Measurements from ENCODE around the gene PKN1.

Gene PKN1

GRCh38 chr19:14512406-14512961, 79.4 kb downstream of the PKN1 start:
- Histone ChIP-seq H3K4me1 (ENCODE audit: control insufficient read depth in 2 of 2, insufficient read depth in 2 of 2, low read length in 2 of 2) (peaks cover 22 to 28% of the 10 kb centered on the region in 2 donors), H3K27ac (ENCODE audit: low read depth in 2 of 2, low read length in 2 of 2) (no peak overlapping the region)

GRCh38 chr19:14514215-14514863, 81.2 kb downstream of the PKN1 start:
- no peak overlapping the region for H3K9ac ChIP-seq (ENCODE audit: low read depth in 1 of 2, low read length in 2 of 2)
- no peak overlapping the region for H3K4me3 ChIP-seq (ENCODE audit: low read length in 2 of 2)
- H3K36me3 ChIP-seq (ENCODE audit: control insufficient read depth in 2 of 2, insufficient read depth in 2 of 2, low read length in 2 of 2): peaks cover 22 to 31% of the 10 kb centered on the region in 2 donors
- peaks cover 26 to 31% of the 10 kb centered on the region in 2 donors for H3K4me1 ChIP-seq (ENCODE audit: control insufficient read depth in 2 of 2, insufficient read depth in 2 of 2, low read length in 2 of 2)
- no peaks in the 10 kb centered on the region for H3K27me3 ChIP-seq (ENCODE audit: control insufficient read depth in 2 of 2, insufficient read depth in 2 of 2, low read length in 2 of 2)
- H3K9me3 ChIP-seq (ENCODE audit: control insufficient read depth in 2 of 2, low read length in 2 of 2): no peaks in the 10 kb centered on the region
- H3K27ac ChIP-seq (ENCODE audit: low read depth in 2 of 2, low read length in 2 of 2): no peak overlapping the region

More at GRCh38 chr19:14512406-14512961, 79.4 kb downstream of the PKN1 start:
- Histone ChIP-seq H3K9ac (ENCODE audit: low read depth in 1 of 2, low read length in 2 of 2) (no peak overlapping the region), H3K4me3 (ENCODE audit: low read length in 2 of 2) (no peak overlapping the region), H3K27me3 (ENCODE audit: control insufficient read depth in 2 of 2, insufficient read depth in 2 of 2, low read length in 2 of 2) (no peaks in the 10 kb centered on the region), H3K36me3 (ENCODE audit: control insufficient read depth in 2 of 2, insufficient read depth in 2 of 2, low read length in 2 of 2) (peaks cover 22 to 31% of the 10 kb centered on the region in 2 donors), H3K9me3 (ENCODE audit: control insufficient read depth in 2 of 2, low read length in 2 of 2) (no peaks in the 10 kb centered on the region)

- no peak overlapping the region for H3K9ac ChIP-seq (ENCODE audit: low read depth in 1 of 2, low read length in 2 of 2)
- H3K9me3 ChIP-seq (ENCODE audit: control insufficient read depth in 2 of 2, low read length in 2 of 2): no peaks in the 10 kb centered on the region
- H3K36me3 ChIP-seq (ENCODE audit: control insufficient read depth in 2 of 2, insufficient read depth in 2 of 2, low read length in 2 of 2): peaks cover 22 to 31% of the 10 kb centered on the region in 2 donors
- peaks cover 30 to 34% of the 10 kb centered on the region in 2 donors for H3K4me1 ChIP-seq (ENCODE audit: control insufficient read depth in 2 of 2, insufficient read depth in 2 of 2, low read length in 2 of 2)
- no peak overlapping the region for H3K27ac ChIP-seq (ENCODE audit: low read depth in 2 of 2, low read length in 2 of 2)
- peak overlapping the region; percentile 85 to 95 for H3K4me3 ChIP-seq (ENCODE audit: low read length in 2 of 2)
- H3K27me3 ChIP-seq (ENCODE audit: control insufficient read depth in 2 of 2, insufficient read depth in 2 of 2, low read length in 2 of 2): no peaks in the 10 kb centered on the region
These were observed 82.5 kb downstream of the PKN1 start for GRCh38 chr19:14515501-14516047.

- Histone ChIP-seq H3K27ac (ENCODE audit: low read depth in 2 of 2, low read length in 2 of 2) (peak overlapping the region; percentile 99 to 100), H3K4me3 (ENCODE audit: low read length in 2 of 2) (peak overlapping the region; percentile 85 to 95), H3K4me1 (ENCODE audit: control insufficient read depth in 2 of 2, insufficient read depth in 2 of 2, low read length in 2 of 2) (peaks cover 28 to 33% of the 10 kb centered on the region in 2 donors), H3K36me3 (ENCODE audit: control insufficient read depth in 2 of 2, insufficient read depth in 2 of 2, low read length in 2 of 2) (peaks cover 22 to 31% of the 10 kb centered on the region in 2 donors), H3K9ac (ENCODE audit: low read depth in 1 of 2, low read length in 2 of 2) (peak overlapping the region in 1 of 2 donors; percentile 100), H3K27me3 (ENCODE audit: control insufficient read depth in 2 of 2, insufficient read depth in 2 of 2, low read length in 2 of 2) (no peaks in the 10 kb centered on the region), H3K9me3 (ENCODE audit: control insufficient read depth in 2 of 2, low read length in 2 of 2) (no peaks in the 10 kb centered on the region)
These were observed 83.0 kb downstream of the PKN1 start for GRCh38 chr19:14516048-14516534.

GRCh38 chr19:14516746-14517438, 83.8 kb downstream of the PKN1 start:
- peaks cover 28 to 31% of the 10 kb centered on the region in 2 donors for H3K4me1 ChIP-seq (ENCODE audit: control insufficient read depth in 2 of 2, insufficient read depth in 2 of 2, low read length in 2 of 2)
- peak overlapping the region; percentile 85 to 100 for H3K9ac ChIP-seq (ENCODE audit: low read depth in 1 of 2, low read length in 2 of 2)
- peak overlapping the region; percentile 99 to 100 for H3K27ac ChIP-seq (ENCODE audit: low read depth in 2 of 2, low read length in 2 of 2)
- H3K36me3 ChIP-seq (ENCODE audit: control insufficient read depth in 2 of 2, insufficient read depth in 2 of 2, low read length in 2 of 2): peaks cover 22 to 31% of the 10 kb centered on the region in 2 donors
- H3K9me3 ChIP-seq (ENCODE audit: control insufficient read depth in 2 of 2, low read length in 2 of 2): no peaks in the 10 kb centered on the region
- H3K4me3 ChIP-seq (ENCODE audit: low read length in 2 of 2): peak overlapping the region; percentile 85 to 95
- no peaks in the 10 kb centered on the region for H3K27me3 ChIP-seq (ENCODE audit: control insufficient read depth in 2 of 2, insufficient read depth in 2 of 2, low read length in 2 of 2)

GRCh38 chr19:14517446-14517839, 84.3 kb downstream of the PKN1 start:
- H3K9ac ChIP-seq (ENCODE audit: low read depth in 1 of 2, low read length in 2 of 2): peak overlapping the region; percentile 85 to 100
- peaks cover 28 to 31% of the 10 kb centered on the region in 2 donors for H3K4me1 ChIP-seq (ENCODE audit: control insufficient read depth in 2 of 2, insufficient read depth in 2 of 2, low read length in 2 of 2)
- peak overlapping the region; percentile 99 to 100 for H3K27ac ChIP-seq (ENCODE audit: low read depth in 2 of 2, low read length in 2 of 2)
- H3K9me3 ChIP-seq (ENCODE audit: control insufficient read depth in 2 of 2, low read length in 2 of 2): no peaks in the 10 kb centered on the region
- H3K27me3 ChIP-seq (ENCODE audit: control insufficient read depth in 2 of 2, insufficient read depth in 2 of 2, low read length in 2 of 2): no peaks in the 10 kb centered on the region
- peak overlapping the region; percentile 85 to 95 for H3K4me3 ChIP-seq (ENCODE audit: low read length in 2 of 2)
- peaks cover 22 to 31% of the 10 kb centered on the region in 2 donors for H3K36me3 ChIP-seq (ENCODE audit: control insufficient read depth in 2 of 2, insufficient read depth in 2 of 2, low read length in 2 of 2)

- Histone ChIP-seq H3K27me3 (ENCODE audit: control insufficient read depth in 2 of 2, insufficient read depth in 2 of 2, low read length in 2 of 2) (no peaks in the 10 kb centered on the region), H3K27ac (ENCODE audit: low read depth in 2 of 2, low read length in 2 of 2) (peak within 1 kb of the TSS; percentile 99 to 100), H3K9ac (ENCODE audit: low read depth in 1 of 2, low read length in 2 of 2) (peak within 1 kb of the TSS; percentile 98 to 100), H3K9me3 (ENCODE audit: control insufficient read depth in 2 of 2, low read length in 2 of 2) (no peaks in the 10 kb centered on the region), H3K4me3 (ENCODE audit: low read length in 2 of 2) (peak within 1 kb of the TSS; percentile 85 to 95), H3K36me3 (ENCODE audit: control insufficient read depth in 2 of 2, insufficient read depth in 2 of 2, low read length in 2 of 2) (peaks cover 22 to 31% of the 10 kb centered on the region in 2 donors), H3K4me1 (ENCODE audit: control insufficient read depth in 2 of 2, insufficient read depth in 2 of 2, low read length in 2 of 2) (peaks cover 28 to 31% of the 10 kb centered on the region in 2 donors)
These were observed 84.9 kb downstream of the PKN1 start, which contains the start of gene DNAJB1 for GRCh38 chr19:14517840-14518505. Gene DNAJB1, minus strand, starts transcription at chr19:14518397. Its CDS starts 48 bp downstream, at chr19:14518349.

- no peaks in the 10 kb centered on the region for H3K27me3 ChIP-seq (ENCODE audit: control insufficient read depth in 2 of 2, insufficient read depth in 2 of 2, low read length in 2 of 2)
- H3K4me3 ChIP-seq (ENCODE audit: low read length in 2 of 2): no peak overlapping the region
- H3K9me3 ChIP-seq (ENCODE audit: control insufficient read depth in 2 of 2, low read length in 2 of 2): no peaks in the 10 kb centered on the region
- peaks cover 20 to 24% of the 10 kb centered on the region in 2 donors for H3K36me3 ChIP-seq (ENCODE audit: control insufficient read depth in 2 of 2, insufficient read depth in 2 of 2, low read length in 2 of 2)
- peaks cover 28 to 31% of the 10 kb centered on the region in 2 donors for H3K4me1 ChIP-seq (ENCODE audit: control insufficient read depth in 2 of 2, insufficient read depth in 2 of 2, low read length in 2 of 2)
- H3K9ac ChIP-seq (ENCODE audit: low read depth in 1 of 2, low read length in 2 of 2): peak overlapping the region in 1 of 2 donors; percentile 80
- H3K27ac ChIP-seq (ENCODE audit: low read depth in 2 of 2, low read length in 2 of 2): peak overlapping the region; percentile 95 to 97
These were observed 86.2 kb downstream of the PKN1 start for GRCh38 chr19:14519245-14519859.

- H3K9me3 ChIP-seq (ENCODE audit: control insufficient read depth in 2 of 2, low read length in 2 of 2): no peaks in the 10 kb centered on the region
- H3K4me3 ChIP-seq (ENCODE audit: low read length in 2 of 2): no peak overlapping the region
- peaks cover 28% of the 10 kb centered on the region in 2 donors for H3K4me1 ChIP-seq (ENCODE audit: control insufficient read depth in 2 of 2, insufficient read depth in 2 of 2, low read length in 2 of 2)
- H3K27me3 ChIP-seq (ENCODE audit: control insufficient read depth in 2 of 2, insufficient read depth in 2 of 2, low read length in 2 of 2): no peaks in the 10 kb centered on the region
- no peak overlapping the region for H3K9ac ChIP-seq (ENCODE audit: low read depth in 1 of 2, low read length in 2 of 2)
- peak overlapping the region; percentile 5 to 66 for H3K27ac ChIP-seq (ENCODE audit: low read depth in 2 of 2, low read length in 2 of 2)
- H3K36me3 ChIP-seq (ENCODE audit: control insufficient read depth in 2 of 2, insufficient read depth in 2 of 2, low read length in 2 of 2): peaks cover 14 to 18% of the 10 kb centered on the region in 2 donors
These were observed 86.8 kb downstream of the PKN1 start for GRCh38 chr19:14519860-14520407.
